H9 (cell line): ENCODE data around the gene CCDC185. TPM values are rescaled to one million over a fixed set of nuclear protein-coding genes. Genes with fewer than 3 reads are reported as not detected.

Experiments
- DNase-seq: peaks from one replicate; pipeline ENCODE4 v3.0.0-alpha.2; 2017
- H2AFZ ChIP-seq: one replicate; pipeline ENCODE4 v1.6.1; 2013; ENCODE audit warnings: mild to moderate bottlenecking, low read length, control low read depth, moderate library complexity
- H2AK5ac ChIP-seq: 2 replicates; pipeline ENCODE4 v1.6.1; 2013; ENCODE audit warnings: low read length, control low read depth, mixed read lengths; ENCODE audit not compliant: insufficient read length
- H2BK120ac ChIP-seq: one replicate; pipeline ENCODE4 v1.6.1; 2013; ENCODE audit warnings: low read depth, mild to moderate bottlenecking, low read length, control low read depth, inconsistent platforms; ENCODE audit not compliant: poor library complexity, severe bottlenecking
- H2BK12ac ChIP-seq: 2 replicates; pipeline ENCODE4 v1.6.1; 2013; ENCODE audit warnings: low read length, control low read depth, mixed read lengths, low read depth; ENCODE audit not compliant: insufficient read length
- H2BK15ac ChIP-seq: 2 replicates; pipeline ENCODE4 v1.6.1; 2013; ENCODE audit warnings: low read depth, low read length, control low read depth
- H2BK20ac ChIP-seq: one replicate; pipeline ENCODE4 v1.6.1; 2013; ENCODE audit warnings: low read depth, mild to moderate bottlenecking, low read length, control low read depth, inconsistent platforms; ENCODE audit not compliant: poor library complexity, severe bottlenecking
- H2BK5ac ChIP-seq: 2 replicates; pipeline ENCODE4 v1.6.1; 2013; ENCODE audit warnings: low read length, control low read depth, mixed read lengths; ENCODE audit not compliant: insufficient read length
- H3K14ac ChIP-seq: 2 replicates; pipeline ENCODE4 v1.6.1; 2013; ENCODE audit warnings: low read length, control low read depth; ENCODE audit not compliant: insufficient read depth
- H3K18ac ChIP-seq: 2 replicates; pipeline ENCODE4 v1.6.1; 2013; ENCODE audit warnings: low read depth, mild to moderate bottlenecking, mixed read lengths, low read length, control low read depth; ENCODE audit not compliant: insufficient read length
- H3K23ac ChIP-seq: 2 replicates; pipeline ENCODE4 v1.6.1; 2013; ENCODE audit warnings: low read length, control low read depth, mixed read lengths, low read depth; ENCODE audit not compliant: insufficient read length
- H3K23me2 ChIP-seq: 2 replicates; pipeline ENCODE4 v1.6.1; 2013; ENCODE audit warnings: low read depth, mild to moderate bottlenecking, mixed read lengths, low read length, control low read depth; ENCODE audit not compliant: insufficient read length, poor library complexity, severe bottlenecking
- H3K27ac ChIP-seq: 2 replicates; pipeline ENCODE4 v1.5.1; 2013; ENCODE audit warnings: low read length, control low read depth, mixed read lengths, low read depth; ENCODE audit not compliant: insufficient read length
- H3K27me3 ChIP-seq: 2 replicates; pipeline ENCODE4 v1.6.1; 2013; ENCODE audit warnings: low read length, control low read depth, inconsistent platforms; ENCODE audit not compliant: insufficient read depth
- H3K4ac ChIP-seq: 2 replicates; pipeline ENCODE4 v1.6.1; 2013; ENCODE audit warnings: low read depth, mild to moderate bottlenecking, control low read depth, inconsistent platforms, low read length, moderate library complexity
- H3K4me1 ChIP-seq: 2 replicates; pipeline ENCODE4 v1.6.1; 2013; ENCODE audit warnings: low read length, control low read depth, inconsistent platforms; ENCODE audit not compliant: insufficient read depth
- H3K4me2 ChIP-seq: 2 replicates; pipeline ENCODE4 v1.6.1; 2013; ENCODE audit warnings: low read length, control low read depth, mixed read lengths; ENCODE audit not compliant: insufficient read length, insufficient read depth
- H3K56ac ChIP-seq: 2 replicates; pipeline ENCODE4 v1.6.1; 2013; ENCODE audit warnings: low read depth, mild to moderate bottlenecking, mixed read lengths, low read length, control low read depth; ENCODE audit not compliant: insufficient read length
- H3K79me1 ChIP-seq: 2 replicates; pipeline ENCODE4 v1.6.1; 2013; ENCODE audit warnings: low read depth, mild to moderate bottlenecking, moderate library complexity, low read length, control low read depth, inconsistent platforms; ENCODE audit not compliant: insufficient read depth, poor library complexity, severe bottlenecking
- H3K79me2 ChIP-seq: 2 replicates; pipeline ENCODE4 v1.6.1; 2013; ENCODE audit warnings: low read length, control low read depth, inconsistent platforms; ENCODE audit not compliant: insufficient read depth
- H3K9ac ChIP-seq: 2 replicates; pipeline ENCODE4 v1.6.1; 2013; ENCODE audit warnings: low read length, control low read depth, mixed read lengths; ENCODE audit not compliant: insufficient read length; ENCODE audit errors: extremely low read depth
- H3K9me3 ChIP-seq: one replicate; pipeline ENCODE4 v1.6.1; 2013; ENCODE audit warnings: low read depth, low read length, inconsistent platforms; ENCODE audit not compliant: control insufficient read depth
- H3T11ph ChIP-seq: one replicate; pipeline ENCODE4 v1.6.1; 2013; ENCODE audit warnings: mild to moderate bottlenecking, low read length, control low read depth, inconsistent platforms
- H4K20me1 ChIP-seq: one replicate; pipeline ENCODE4 v1.6.1; 2013; ENCODE audit not compliant: control insufficient read depth, insufficient read length, insufficient read depth
- H4K5ac ChIP-seq: 2 replicates; pipeline ENCODE4 v1.6.1; 2013; ENCODE audit warnings: low read depth, mild to moderate bottlenecking, mixed read lengths, low read length, control low read depth; ENCODE audit not compliant: insufficient read length
- H4K8ac ChIP-seq: replicated peaks from 2 replicates; pipeline ENCODE4 v1.6.1; 2013; ENCODE audit warnings: low read length, control low read depth, mixed read lengths, low read depth; ENCODE audit not compliant: insufficient read length
- H4K91ac ChIP-seq: 2 replicates; pipeline ENCODE4 v1.6.1; 2013; ENCODE audit warnings: low read depth, mild to moderate bottlenecking, moderate library complexity, mixed read lengths, low read length, control low read depth; ENCODE audit not compliant: insufficient read length
- H3K27ac Mint-ChIP-seq, 3 experiments: 2 replicates in 2 of 3; 3 replicates in 1 of 3; pipeline ENCODE4 v1.8.0; 2020 to 2021; ENCODE audit warnings: mixed read lengths in 3 of 3, mild to moderate bottlenecking in 1 of 3, moderate library complexity in 1 of 3
- H3K27me3 Mint-ChIP-seq: 2 replicates; pipeline ENCODE4 v1.8.0; 2021; ENCODE audit warnings: low read depth, mild to moderate bottlenecking, moderate library complexity, mixed read lengths
- H3K36me3 Mint-ChIP-seq, 3 experiments: 2 replicates in 2 of 3; 3 replicates in 1 of 3; pipeline ENCODE4 v1.8.0; 2020 to 2021; ENCODE audit warnings: low read depth in 3 of 3, mixed read lengths in 3 of 3; ENCODE audit not compliant: insufficient read depth in 1 of 3
- H3K4me1 Mint-ChIP-seq, 2 experiments: 2 replicates each; pipeline ENCODE4 v1.8.0; 2020; ENCODE audit warnings: mixed read lengths in 2 of 2
- H3K4me3 Mint-ChIP-seq, 2 experiments: 2 replicates in 1 of 2; 3 replicates in 1 of 2; pipeline ENCODE4 v1.8.0; 2020 to 2021; ENCODE audit warnings: mild to moderate bottlenecking in 2 of 2, mixed read lengths in 2 of 2, moderate library complexity in 1 of 2
- H3K9me3 Mint-ChIP-seq, 2 experiments: 2 replicates in 1 of 2; 3 replicates in 1 of 2; pipeline ENCODE4 v1.8.0; 2020; ENCODE audit warnings: mild to moderate bottlenecking in 2 of 2, mixed read lengths in 2 of 2, moderate library complexity in 1 of 2
- CTCF ChIP-seq: fragments of 200-600 bp; sonication (generic); conservative IDR thresholded peaks from 3 replicates; pipeline ENCODE4 v1.8.0; 2021; ENCODE audit warnings: antibody characterized with exemption, mild to moderate bottlenecking
- WGBS: extraction: QIAGEN DNeasy Blood & Tissue Kit; methylation state at CpG from one replicate; pipeline ENCODE4 v1.1.7; 2013; ENCODE audit warnings: missing lambda C conversion rate, low lambda C conversion rate, mixed read lengths; ENCODE audit not compliant: insufficient read length; ENCODE audit errors: extremely low coverage; 5-methylcytosine and 5-hydroxymethylcytosine counted together
- total RNA-seq: library from RNA; stranded (reverse); gene quantifications from 2 replicates; pipeline ENCODE4 v1.2.1, GENCODE V29; 2021

CCDC185 gene
- total RNA-seq, 1 experiment from 2014 or later = not detected

DNA sequence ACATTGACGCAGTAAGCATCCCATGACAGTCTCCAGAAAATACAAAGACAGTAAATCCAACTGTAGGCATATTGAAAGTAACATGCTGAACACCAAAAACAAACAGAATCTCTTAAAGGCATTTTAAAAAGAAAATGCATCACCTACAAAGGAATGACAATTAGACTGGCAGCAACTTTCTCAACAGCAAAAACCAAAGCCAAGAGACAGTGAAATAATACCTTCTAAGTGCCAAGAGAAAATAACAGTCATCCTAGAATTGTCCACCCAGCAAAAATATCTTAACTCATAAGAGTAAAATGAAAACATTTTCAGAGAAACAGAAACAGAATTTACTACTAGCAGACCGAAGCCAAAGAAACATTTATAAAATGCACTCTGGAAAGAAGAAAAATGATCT lies 20.0 kb downstream of the CCDC185 start:
- H3K9me3 ChIP-seq = no peaks in the 10 kb centered on the region
- no peak overlapping the region for H2AK5ac ChIP-seq
- Mint-ChIP-seq H3K36me3 (no peaks in the 10 kb centered on the region), H3K9me3 (peaks cover 0 to 3% of the 10 kb centered on the region in 2 experiments; a peak in 2 of 5 replicates), H3K4me3 (no peak overlapping the region), H3K27me3 (no peaks in the 10 kb centered on the region; the same call in none of the 2 replicates), H3K27ac (no peak overlapping the region), H3K4me1 (0 out of 4 replicates have a peak, but pooled peaks cover 0 to 3% of the 10 kb centered on the region in 2 experiments)
- no peak overlapping the region for H3K9ac ChIP-seq
- H3K4me1 ChIP-seq = no peaks in the 10 kb centered on the region
- WGBS = no CpG with 5 or more reads among the region's 2 CpGs
- H2BK12ac ChIP-seq = no peak overlapping the region
- no peak overlapping the region for H3K14ac ChIP-seq
- H2BK5ac ChIP-seq = no peak overlapping the region
- H3K18ac ChIP-seq = no peak overlapping the region
- TF ChIP-seq CTCF = no peak
- H3K23ac ChIP-seq = no peak overlapping the region
- H2BK15ac ChIP-seq = no peak overlapping the region
- H4K20me1 ChIP-seq = no peaks in the 10 kb centered on the region
- no peak overlapping the region for H3K27ac ChIP-seq
- no peak overlapping the region for H3K4me2 ChIP-seq
- H4K91ac ChIP-seq = no peak overlapping the region
- H3K27me3 ChIP-seq = no peaks in the 10 kb centered on the region
- H3K4ac ChIP-seq = no peak overlapping the region
- no peak overlapping the region for H2AFZ ChIP-seq
- no peak overlapping the region for H3K56ac ChIP-seq
- H3K79me2 ChIP-seq = no peaks in the 10 kb centered on the region
- H3T11ph ChIP-seq = no peak overlapping the region
- no peaks in the 10 kb centered on the region for H3K79me1 ChIP-seq
- no peak for DNase-seq
- H4K5ac ChIP-seq = no peak overlapping the region
- no peak overlapping the region for H2BK20ac ChIP-seq
- H3K23me2 ChIP-seq = no peaks in the 10 kb centered on the region
- no peak overlapping the region for H2BK120ac ChIP-seq
- no peak overlapping the region for H4K8ac ChIP-seq
